GM12872 (cell line): ENCODE data around the gene TMC1.

ENCODE experiments used
- CTCF ChIP-seq: IDR thresholded peaks from 3 replicates; pipeline ENCODE4 v1.5.1; 2011; ENCODE audit warnings: low read depth, mild to moderate bottlenecking, low read length, moderate library complexity; ENCODE audit not compliant: insufficient read depth

The TMC1 gene

GRCh38 chr9:72533322-72533721 lies 11.9 kb downstream of the TMC1 start:
- TF ChIP-seq CTCF = no peak

GRCh38 chr9:72534931-72535330 lies 13.5 kb downstream of the TMC1 start:
- TF ChIP-seq CTCF = no peak

GRCh38 chr9:72537011-72537545 lies 15.7 kb downstream of the TMC1 start:
- TF ChIP-seq CTCF = no peak

GRCh38 chr9:72537671-72538070 lies 16.3 kb downstream of the TMC1 start:
- TF ChIP-seq CTCF = no peak

GRCh38 chr9:72538921-72539702 lies 17.7 kb downstream of the TMC1 start:
- no peak for TF ChIP-seq CTCF

- no peak for TF ChIP-seq CTCF
Measured at GRCh38 chr9:72539824-72540347, 18.5 kb downstream of the TMC1 start.

- TF ChIP-seq CTCF = no peak
Measured at GRCh38 chr9:72540348-72540873, 19.0 kb downstream of the TMC1 start.
